Measurements from ENCODE around the gene RCSD1.
A peak's percentile ranks its signal among the peaks of the same experiment; 100 is the strongest.

Gene RCSD1

DNA sequence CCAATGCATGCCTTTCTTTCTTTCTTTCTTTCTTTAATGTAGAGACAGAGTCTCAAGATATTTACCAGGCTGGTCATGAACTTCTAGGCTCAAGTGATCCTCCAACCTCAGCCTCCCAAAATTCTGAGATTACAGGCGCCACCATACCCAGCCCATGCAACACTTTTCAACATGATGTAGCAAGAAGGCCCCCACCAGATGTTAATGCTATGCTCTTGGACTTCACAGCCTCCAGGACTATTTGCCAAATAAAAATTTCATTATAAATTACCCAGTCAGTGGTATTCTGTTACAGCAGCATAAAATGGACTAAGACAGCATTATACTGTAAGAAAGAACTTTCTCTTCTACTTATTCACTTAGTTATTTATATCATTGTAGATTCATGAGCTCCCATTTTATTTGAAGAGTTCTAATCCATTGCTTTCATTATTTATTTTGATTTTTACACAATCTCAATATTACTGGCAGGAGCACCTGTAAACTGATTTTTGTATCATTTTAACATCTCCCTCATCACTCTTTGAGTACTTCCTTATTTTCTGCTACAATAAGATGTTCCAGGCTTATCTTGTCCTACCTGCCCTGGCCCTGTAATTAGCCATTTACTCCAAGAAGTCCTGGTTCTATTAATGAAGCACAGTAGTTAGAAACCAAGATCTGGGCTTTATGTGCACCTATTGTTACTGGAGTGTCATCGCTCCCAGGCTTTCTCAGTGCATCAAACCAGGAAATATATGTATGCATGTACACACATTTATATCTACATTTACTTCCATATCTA lies 4.8 kb upstream of the RCSD1 start:
- ChIA-PET POLR2A (no interaction called here), CTCF (interaction anchor here (1.8 kb wide), 1 partner anchor 9 kb away, joined by 4 read pairs; no protein-coding TSS in a partner anchor)
- no peak for DNase-seq (ENCODE audit: extremely low spot score)
- TF ChIP-seq, protein P1, sequence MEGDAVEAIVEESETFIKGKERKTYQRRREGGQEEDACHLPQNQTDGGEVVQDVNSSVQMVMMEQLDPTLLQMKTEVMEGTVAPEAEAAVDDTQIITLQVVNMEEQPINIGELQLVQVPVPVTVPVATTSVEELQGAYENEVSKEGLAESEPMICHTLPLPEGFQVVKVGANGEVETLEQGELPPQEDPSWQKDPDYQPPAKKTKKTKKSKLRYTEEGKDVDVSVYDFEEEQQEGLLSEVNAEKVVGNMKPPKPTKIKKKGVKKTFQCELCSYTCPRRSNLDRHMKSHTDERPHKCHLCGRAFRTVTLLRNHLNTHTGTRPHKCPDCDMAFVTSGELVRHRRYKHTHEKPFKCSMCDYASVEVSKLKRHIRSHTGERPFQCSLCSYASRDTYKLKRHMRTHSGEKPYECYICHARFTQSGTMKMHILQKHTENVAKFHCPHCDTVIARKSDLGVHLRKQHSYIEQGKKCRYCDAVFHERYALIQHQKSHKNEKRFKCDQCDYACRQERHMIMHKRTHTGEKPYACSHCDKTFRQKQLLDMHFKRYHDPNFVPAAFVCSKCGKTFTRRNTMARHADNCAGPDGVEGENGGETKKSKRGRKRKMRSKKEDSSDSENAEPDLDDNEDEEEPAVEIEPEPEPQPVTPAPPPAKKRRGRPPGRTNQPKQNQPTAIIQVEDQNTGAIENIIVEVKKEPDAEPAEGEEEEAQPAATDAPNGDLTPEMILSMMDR (IDR thresholded peaks at IDR 0.05; ENCODE audit: control extremely low read depth, extremely low read depth, low read depth, missing control alignments), result no peak

GRCh38 chr1:167627615-167627864 lies 2.5 kb upstream of the RCSD1 start:
- CTCF ChIA-PET, result interaction anchor here (1.6 to 2.1 kb wide), 3 partner anchors 27 to 60 kb away, joined by 5 to 9 read pairs (median 7); no protein-coding TSS in a partner anchor
- TF ChIP-seq, protein P1 (IDR thresholded peaks at IDR 0.05; ENCODE audit: control extremely low read depth, extremely low read depth, low read depth, missing control alignments), result no peak
- DNase-seq (ENCODE audit: extremely low spot score), result no peak
- POLR2A ChIA-PET, result no interaction called here

- POLR2A ChIA-PET, result interaction anchor here (0.6 to 0.7 kb wide), 3 partner anchors 28 to 63 kb away, joined by 3 to 6 read pairs (median 4); no protein-coding TSS in a partner anchor
- TF ChIP-seq, protein P1 (IDR thresholded peaks at IDR 0.05; ENCODE audit: control extremely low read depth, extremely low read depth, low read depth, missing control alignments), result no peak
- DNase-seq (ENCODE audit: extremely low spot score), result peak; percentile 84
- CTCF ChIA-PET, result interaction anchor here (1.0 to 2.1 kb wide), 4 partner anchors 28 to 72 kb away, joined by 3 to 9 read pairs (median 6); no protein-coding TSS in a partner anchor
Measured at GRCh38 chr1:167627865-167628641, 2.0 kb upstream of the RCSD1 start.

- ChIA-PET CTCF (interaction anchor here (0.9 to 2.1 kb wide), 6 partner anchors 28 to 85 kb away, joined by 3 to 9 read pairs (median 4); no protein-coding TSS in a partner anchor), POLR2A (interaction anchor here (0.6 to 0.7 kb wide), 2 partner anchors 29 to 42 kb away, joined by 3 to 4 read pairs; no protein-coding TSS in a partner anchor)
- no peak for DNase-seq (ENCODE audit: extremely low spot score)
- TF ChIP-seq, protein P1 (IDR thresholded peaks at IDR 0.05; ENCODE audit: control extremely low read depth, extremely low read depth, low read depth, missing control alignments), result no peak
Measured at GRCh38 chr1:167628741-167629515, 1.1 kb upstream of the RCSD1 start.

GRCh38 chr1:167630568-167631385 lies 745 bp downstream of the RCSD1 start:
- DNase-seq (ENCODE audit: extremely low spot score), result peak; percentile 45
- POLR2A ChIA-PET, result interaction anchor here (0.6 to 0.7 kb wide), 2 partner anchors 12 to 77 kb away, joined by 3 read pairs; partner anchors contain the start of gene CREG1
- CTCF ChIA-PET, result interaction anchor here (1.1 to 2.4 kb wide), 6 partner anchors 10 to 411 kb away, joined by 3 to 12 read pairs (median 4); no protein-coding TSS in a partner anchor
- TF ChIP-seq, protein P1 (IDR thresholded peaks at IDR 0.05; ENCODE audit: control extremely low read depth, extremely low read depth, low read depth, missing control alignments), result no peak

Data from GM10248 (cell line).